ENCODE measurements around the gene TCF12. TPM values are rescaled to one million over a fixed set of nuclear protein-coding genes. Genes with fewer than 3 reads are reported as not detected.

Gene TCF12
- total RNA-seq, 1 experiment from 2014 or later = 102 TPM

DNA sequence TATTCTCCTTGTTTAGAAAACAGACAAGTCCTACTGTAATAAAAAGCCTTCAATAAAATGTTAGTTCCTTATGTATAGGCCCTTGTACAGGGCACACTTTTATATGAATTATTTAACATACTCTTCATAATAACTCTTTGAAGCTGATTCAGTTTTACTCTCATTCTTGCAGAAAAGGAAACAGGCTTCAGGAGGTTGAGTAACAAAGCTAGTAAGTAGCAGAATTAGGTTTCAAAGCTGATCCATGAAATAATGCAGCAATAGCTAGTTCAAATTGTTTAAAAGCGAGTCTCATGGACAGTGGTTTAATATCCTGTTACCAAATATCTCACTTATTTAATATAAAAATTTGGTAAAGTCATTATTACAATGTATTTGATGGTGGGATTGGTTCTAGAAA, 25.0 kb downstream of the TCF12 start:
- DNase-seq (ENCODE audit: low read depth, low spot score) = no peak
- intact Hi-C loops (cut with micrococcal nuclease; ENCODE audit: unreplicated experiment) = no loop called here
- H3K27ac ChIP-seq (ENCODE audit: low read length) = no peak overlapping the region
- 0 out of 2 replicates have a peak, but pooled peaks cover 3% of the 10 kb centered on the region for H3K4me1 ChIP-seq (ENCODE audit: control insufficient read depth, insufficient read depth, low read length)
- peaks cover 9% of the 10 kb centered on the region for H3K9me3 ChIP-seq (ENCODE audit: control insufficient read depth, insufficient read depth, low read depth, low read length)
- no TSS peak for BruUV-seq (replicated peaks)
- ChIA-PET POLR2A (interaction anchor here (0.5 to 0.7 kb wide), 2 partner anchors 26 to 41 kb away, joined by 3 to 4 read pairs; no protein-coding TSS in a partner anchor), CTCF (no interaction called here)
- H3K4me3 ChIP-seq (ENCODE audit: low read depth in 2 of 2, low read length in 2 of 2) = no peak overlapping the region
- TF ChIP-seq, protein P1, sequence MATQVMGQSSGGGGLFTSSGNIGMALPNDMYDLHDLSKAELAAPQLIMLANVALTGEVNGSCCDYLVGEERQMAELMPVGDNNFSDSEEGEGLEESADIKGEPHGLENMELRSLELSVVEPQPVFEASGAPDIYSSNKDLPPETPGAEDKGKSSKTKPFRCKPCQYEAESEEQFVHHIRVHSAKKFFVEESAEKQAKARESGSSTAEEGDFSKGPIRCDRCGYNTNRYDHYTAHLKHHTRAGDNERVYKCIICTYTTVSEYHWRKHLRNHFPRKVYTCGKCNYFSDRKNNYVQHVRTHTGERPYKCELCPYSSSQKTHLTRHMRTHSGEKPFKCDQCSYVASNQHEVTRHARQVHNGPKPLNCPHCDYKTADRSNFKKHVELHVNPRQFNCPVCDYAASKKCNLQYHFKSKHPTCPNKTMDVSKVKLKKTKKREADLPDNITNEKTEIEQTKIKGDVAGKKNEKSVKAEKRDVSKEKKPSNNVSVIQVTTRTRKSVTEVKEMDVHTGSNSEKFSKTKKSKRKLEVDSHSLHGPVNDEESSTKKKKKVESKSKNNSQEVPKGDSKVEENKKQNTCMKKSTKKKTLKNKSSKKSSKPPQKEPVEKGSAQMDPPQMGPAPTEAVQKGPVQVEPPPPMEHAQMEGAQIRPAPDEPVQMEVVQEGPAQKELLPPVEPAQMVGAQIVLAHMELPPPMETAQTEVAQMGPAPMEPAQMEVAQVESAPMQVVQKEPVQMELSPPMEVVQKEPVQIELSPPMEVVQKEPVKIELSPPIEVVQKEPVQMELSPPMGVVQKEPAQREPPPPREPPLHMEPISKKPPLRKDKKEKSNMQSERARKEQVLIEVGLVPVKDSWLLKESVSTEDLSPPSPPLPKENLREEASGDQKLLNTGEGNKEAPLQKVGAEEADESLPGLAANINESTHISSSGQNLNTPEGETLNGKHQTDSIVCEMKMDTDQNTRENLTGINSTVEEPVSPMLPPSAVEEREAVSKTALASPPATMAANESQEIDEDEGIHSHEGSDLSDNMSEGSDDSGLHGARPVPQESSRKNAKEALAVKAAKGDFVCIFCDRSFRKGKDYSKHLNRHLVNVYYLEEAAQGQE (IDR thresholded peaks at IDR 0.05; ENCODE audit: insufficient read depth in 1 of 2, low read depth in 2 of 2, low read length in 1 of 2) = no peak
- TF ChIP-seq POLR2AphosphoS5 (IDR thresholded peaks at IDR 0.05; ENCODE audit: low read depth, low read length) = no peak
- TF ChIP-seq CTCF (IDR thresholded peaks at IDR 0.05) = no peak
- no peak for TF ChIP-seq TCF7L2 (IDR thresholded peaks at IDR 0.05; ENCODE audit: low read depth, low read length)
- no peak for TF ChIP-seq SIN3A (IDR thresholded peaks at IDR 0.05; ENCODE audit: borderline replicate concordance, insufficient read depth, low read depth, low read length)
- no peaks in the 10 kb centered on the region for H3K27me3 ChIP-seq (ENCODE audit: control insufficient read depth, insufficient read depth, low read length)
- H3K36me3 ChIP-seq (ENCODE audit: control insufficient read depth, insufficient read depth, low read length) = no peaks in the 10 kb centered on the region
- in situ Hi-C loops (cut with HindIII; ENCODE audit: low pct_unique_long_range_greater_than_20kb, low sequenced_read_pairs) = no loop called here
- no peak for ATAC-seq

- intact Hi-C loops (cut with micrococcal nuclease; ENCODE audit: unreplicated experiment) (no loop called here), in situ Hi-C loops (cut with HindIII; ENCODE audit: low pct_unique_long_range_greater_than_20kb, low sequenced_read_pairs) (no loop called here)
- BruUV-seq (replicated peaks) = no TSS peak
- no peak for TF ChIP-seq TCF7L2 (IDR thresholded peaks at IDR 0.05; ENCODE audit: low read depth, low read length)
- TF ChIP-seq, protein P1 (IDR thresholded peaks at IDR 0.05; ENCODE audit: insufficient read depth in 1 of 2, low read depth in 2 of 2, low read length in 1 of 2) = no peak
- POLR2A ChIA-PET = no interaction called here
- Histone ChIP-seq H3K4me3 (ENCODE audit: low read depth in 2 of 2, low read length in 2 of 2) (no peak overlapping the region), H3K27ac (ENCODE audit: low read length) (no peak overlapping the region), H3K36me3 (ENCODE audit: control insufficient read depth, insufficient read depth, low read length) (no peaks in the 10 kb centered on the region), H3K27me3 (ENCODE audit: control insufficient read depth, insufficient read depth, low read length) (no peaks in the 10 kb centered on the region), H3K4me1 (ENCODE audit: control insufficient read depth, insufficient read depth, low read length) (0 out of 2 replicates have a peak, but pooled peaks cover 3% of the 10 kb centered on the region), H3K9me3 (ENCODE audit: control insufficient read depth, insufficient read depth, low read depth, low read length) (peaks cover 9% of the 10 kb centered on the region)
- ATAC-seq (no peak), DNase-seq (ENCODE audit: low read depth, low spot score) (no peak)
- CTCF ChIA-PET = no interaction called here
Observed at GRCh38 chr15:56944485-56944884, 26.0 kb downstream of the TCF12 start.
